HG03097 (cell line): ENCODE data around the gene SGSM2.

Source experiments
- ATAC-seq: cut with Tn5 transposase; IDR thresholded peaks from one replicate; pipeline ENCODE4 v1.9.1; 2021; ENCODE audit not compliant: unreplicated experiment, low FRiP score

The SGSM2 gene

GRCh38 chr17:2384439-2385127 lies 47.3 kb downstream of the SGSM2 start:
- ATAC-seq: no peak

GRCh38 chr17:2385240-2386210 lies 48.2 kb downstream of the SGSM2 start:
- ATAC-seq: no peak

- no peak for ATAC-seq
These were observed 49.2 kb downstream of the SGSM2 start for GRCh38 chr17:2386400-2387085.

GRCh38 chr17:2387086-2388019 lies 50.1 kb downstream of the SGSM2 start:
- no peak for ATAC-seq

- ATAC-seq: no peak
These were observed 50.9 kb downstream of the SGSM2 start for GRCh38 chr17:2388020-2388682.

- no peak for ATAC-seq
These were observed 51.4 kb downstream of the SGSM2 start for GRCh38 chr17:2388683-2389055.

GRCh38 chr17:2390199-2390836 lies 53.0 kb downstream of the SGSM2 start:
- no peak for ATAC-seq

- no peak for ATAC-seq
These were observed 54.4 kb downstream of the SGSM2 start for GRCh38 chr17:2391597-2392251.

GRCh38 chr17:2392252-2393173 lies 55.2 kb downstream of the SGSM2 start:
- ATAC-seq: peak; percentile 44

- peak; percentile 35 for ATAC-seq
These were observed 56.1 kb downstream of the SGSM2 start for GRCh38 chr17:2393174-2393953.

GRCh38 chr17:2393954-2394749 lies 56.9 kb downstream of the SGSM2 start:
- ATAC-seq: no peak

GRCh38 chr17:2394775-2395201 lies 57.5 kb downstream of the SGSM2 start:
- ATAC-seq: no peak

GRCh38 chr17:2395258-2396181 lies 58.2 kb downstream of the SGSM2 start:
- no peak for ATAC-seq

- no peak for ATAC-seq
These were observed 58.9 kb downstream of the SGSM2 start for GRCh38 chr17:2396192-2396567.
